ENCODE measurements around the gene CNTN1. TPM values are rescaled to one million over a fixed set of nuclear protein-coding genes. Genes with fewer than 3 reads are reported as not detected.

CNTN1 gene
- 101 and 104 TPM in 2 replicates for polyA plus RNA-seq
- 223 and 232 TPM in 2 replicates for polyA minus RNA-seq

DNA sequence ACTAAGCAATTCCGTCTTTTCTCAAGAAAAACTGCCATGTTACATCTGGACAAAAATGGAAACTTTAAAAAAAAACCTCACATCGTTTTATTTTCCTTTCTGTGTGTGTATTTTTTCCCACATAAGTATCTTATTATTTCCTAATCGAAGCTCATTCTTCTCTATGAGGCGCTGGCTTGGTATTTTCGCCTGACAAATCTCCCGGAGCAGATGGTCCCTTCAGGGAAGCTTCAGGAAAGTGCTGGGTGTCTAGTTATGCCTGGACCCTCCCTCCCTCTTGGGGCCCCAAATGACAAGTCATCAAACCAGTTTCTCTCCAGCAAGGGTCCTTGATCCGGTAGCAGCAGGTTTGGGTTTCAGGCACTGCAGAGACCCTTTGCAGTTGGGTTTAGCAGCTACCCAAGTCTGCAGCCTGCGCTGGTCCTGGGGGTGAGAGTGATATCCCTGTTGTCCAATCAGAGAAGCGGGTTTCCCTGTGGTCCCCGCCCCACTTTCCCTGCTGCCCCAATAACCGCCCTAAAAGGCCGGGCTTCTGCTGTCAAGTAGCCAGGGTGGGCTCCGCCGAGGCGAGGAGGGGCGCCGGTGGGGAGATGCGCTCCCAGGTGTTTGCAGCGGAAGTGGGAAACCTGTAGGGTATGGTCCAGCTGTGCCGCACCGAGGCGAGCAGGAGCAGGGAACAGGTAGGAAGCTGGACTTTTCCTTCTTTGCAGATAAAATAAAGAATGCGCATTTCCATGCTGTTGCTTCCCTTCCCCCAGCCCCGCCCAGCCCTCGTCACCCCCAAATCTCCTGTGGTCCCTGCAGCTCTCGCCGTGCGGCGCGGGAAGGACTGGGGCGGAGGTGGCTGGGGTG, at the start of gene CNTN1:
CNTN1 (plus strand) TSS at position 527 of the 852 bp plus-strand sequence.
- peak within 1 kb of the TSS; percentile 77 for H3K4me2 ChIP-seq (ENCODE audit: low read length)

DNA sequence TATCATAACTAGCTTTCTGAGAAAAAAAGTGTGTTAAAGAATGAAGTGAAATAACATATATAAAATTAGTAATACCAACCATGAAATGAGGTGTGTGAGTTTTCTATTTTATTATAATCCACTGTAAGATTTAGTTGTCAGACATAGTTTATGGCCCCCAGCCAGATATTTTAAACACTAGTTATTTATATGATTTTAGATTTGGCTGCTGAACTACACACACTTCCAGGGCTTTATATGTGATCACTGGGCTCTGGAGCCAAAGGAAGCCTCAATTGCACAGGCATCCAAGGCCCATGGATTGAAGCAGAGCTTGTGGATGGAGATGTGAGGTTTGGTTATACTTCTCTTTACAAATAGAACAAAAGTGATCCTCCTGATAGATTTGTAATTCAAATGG, 48.7 kb upstream of the CNTN1 start:
- Histone ChIP-seq H3F3A (ENCODE audit: insufficient read depth, low read length, poor library complexity, severe bottlenecking) (no peaks in the 10 kb centered on the region), H3K9ac (ENCODE audit: low read length) (no peak overlapping the region), H3K36me3 (ENCODE audit: insufficient read depth, low read length) (no peaks in the 10 kb centered on the region), H2AFZ (ENCODE audit: low read depth, low read length) (no peak overlapping the region), H3K27me3 (ENCODE audit: insufficient read depth, low read depth, low read length) (no peaks in the 10 kb centered on the region), H3K79me2 (replicated peaks; ENCODE audit: insufficient read depth, low read length) (no peaks in the 10 kb centered on the region), H3K9me2 (ENCODE audit: insufficient read depth, low read length) (no peaks in the 10 kb centered on the region), H3K4me2 (ENCODE audit: low read length) (no peak overlapping the region), H3K27ac (ENCODE audit: low read length) (no peak overlapping the region), H3K9me3 (ENCODE audit: low read length) (no peaks in the 10 kb centered on the region), H3K4me3 (ENCODE audit: low read length) (no peak overlapping the region), H4K20me1 (ENCODE audit: insufficient read depth) (no peaks in the 10 kb centered on the region)
- TF ChIP-seq EP300 (conservative IDR thresholded peaks at IDR 0.05; ENCODE audit: poor library complexity, severe bottlenecking): no peak
- TF ChIP-seq, protein P1, sequence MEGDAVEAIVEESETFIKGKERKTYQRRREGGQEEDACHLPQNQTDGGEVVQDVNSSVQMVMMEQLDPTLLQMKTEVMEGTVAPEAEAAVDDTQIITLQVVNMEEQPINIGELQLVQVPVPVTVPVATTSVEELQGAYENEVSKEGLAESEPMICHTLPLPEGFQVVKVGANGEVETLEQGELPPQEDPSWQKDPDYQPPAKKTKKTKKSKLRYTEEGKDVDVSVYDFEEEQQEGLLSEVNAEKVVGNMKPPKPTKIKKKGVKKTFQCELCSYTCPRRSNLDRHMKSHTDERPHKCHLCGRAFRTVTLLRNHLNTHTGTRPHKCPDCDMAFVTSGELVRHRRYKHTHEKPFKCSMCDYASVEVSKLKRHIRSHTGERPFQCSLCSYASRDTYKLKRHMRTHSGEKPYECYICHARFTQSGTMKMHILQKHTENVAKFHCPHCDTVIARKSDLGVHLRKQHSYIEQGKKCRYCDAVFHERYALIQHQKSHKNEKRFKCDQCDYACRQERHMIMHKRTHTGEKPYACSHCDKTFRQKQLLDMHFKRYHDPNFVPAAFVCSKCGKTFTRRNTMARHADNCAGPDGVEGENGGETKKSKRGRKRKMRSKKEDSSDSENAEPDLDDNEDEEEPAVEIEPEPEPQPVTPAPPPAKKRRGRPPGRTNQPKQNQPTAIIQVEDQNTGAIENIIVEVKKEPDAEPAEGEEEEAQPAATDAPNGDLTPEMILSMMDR (IDR thresholded peaks at IDR 0.05; ENCODE audit: poor library complexity, severe bottlenecking): no peak
- TF ChIP-seq RAD21 (conservative IDR thresholded peaks at IDR 0.05): no peak
- TF ChIP-seq MXI1 (conservative IDR thresholded peaks at IDR 0.05; ENCODE audit: poor library complexity, severe bottlenecking): no peak
- TF ChIP-seq, protein P2, sequence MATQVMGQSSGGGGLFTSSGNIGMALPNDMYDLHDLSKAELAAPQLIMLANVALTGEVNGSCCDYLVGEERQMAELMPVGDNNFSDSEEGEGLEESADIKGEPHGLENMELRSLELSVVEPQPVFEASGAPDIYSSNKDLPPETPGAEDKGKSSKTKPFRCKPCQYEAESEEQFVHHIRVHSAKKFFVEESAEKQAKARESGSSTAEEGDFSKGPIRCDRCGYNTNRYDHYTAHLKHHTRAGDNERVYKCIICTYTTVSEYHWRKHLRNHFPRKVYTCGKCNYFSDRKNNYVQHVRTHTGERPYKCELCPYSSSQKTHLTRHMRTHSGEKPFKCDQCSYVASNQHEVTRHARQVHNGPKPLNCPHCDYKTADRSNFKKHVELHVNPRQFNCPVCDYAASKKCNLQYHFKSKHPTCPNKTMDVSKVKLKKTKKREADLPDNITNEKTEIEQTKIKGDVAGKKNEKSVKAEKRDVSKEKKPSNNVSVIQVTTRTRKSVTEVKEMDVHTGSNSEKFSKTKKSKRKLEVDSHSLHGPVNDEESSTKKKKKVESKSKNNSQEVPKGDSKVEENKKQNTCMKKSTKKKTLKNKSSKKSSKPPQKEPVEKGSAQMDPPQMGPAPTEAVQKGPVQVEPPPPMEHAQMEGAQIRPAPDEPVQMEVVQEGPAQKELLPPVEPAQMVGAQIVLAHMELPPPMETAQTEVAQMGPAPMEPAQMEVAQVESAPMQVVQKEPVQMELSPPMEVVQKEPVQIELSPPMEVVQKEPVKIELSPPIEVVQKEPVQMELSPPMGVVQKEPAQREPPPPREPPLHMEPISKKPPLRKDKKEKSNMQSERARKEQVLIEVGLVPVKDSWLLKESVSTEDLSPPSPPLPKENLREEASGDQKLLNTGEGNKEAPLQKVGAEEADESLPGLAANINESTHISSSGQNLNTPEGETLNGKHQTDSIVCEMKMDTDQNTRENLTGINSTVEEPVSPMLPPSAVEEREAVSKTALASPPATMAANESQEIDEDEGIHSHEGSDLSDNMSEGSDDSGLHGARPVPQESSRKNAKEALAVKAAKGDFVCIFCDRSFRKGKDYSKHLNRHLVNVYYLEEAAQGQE (IDR thresholded peaks at IDR 0.05; ENCODE audit: borderline replicate concordance): no peak
- no peak for TF ChIP-seq EZH2 (IDR thresholded peaks at IDR 0.05; ENCODE audit: borderline replicate concordance, insufficient read depth, low read length, poor library complexity, severe bottlenecking)
- TF ChIP-seq TAF1 (IDR thresholded peaks at IDR 0.05; ENCODE audit: low read depth): no peak
- no peak for TF ChIP-seq POLR2AphosphoS5 (IDR thresholded peaks at IDR 0.05)

More for the DNA sequence above, at the start of gene CNTN1:
- peak; percentile 63 for TF ChIP-seq POLR2AphosphoS5 (IDR thresholded peaks at IDR 0.05)
- TF ChIP-seq, protein P1 (IDR thresholded peaks at IDR 0.05; ENCODE audit: poor library complexity, severe bottlenecking): peak; percentile 9
- TF ChIP-seq, protein P2 (IDR thresholded peaks at IDR 0.05; ENCODE audit: borderline replicate concordance): peak; percentile 25
- TF ChIP-seq SMC3 (conservative IDR thresholded peaks at IDR 0.05; ENCODE audit: poor library complexity): peak; percentile 6
- peak; percentile 33 for TF ChIP-seq RAD21 (conservative IDR thresholded peaks at IDR 0.05)
- no peak for TF ChIP-seq TAF1 (IDR thresholded peaks at IDR 0.05; ENCODE audit: low read depth)
- TF ChIP-seq MXI1 (conservative IDR thresholded peaks at IDR 0.05; ENCODE audit: poor library complexity, severe bottlenecking): peak; percentile 43
- no peak for TF ChIP-seq EP300 (conservative IDR thresholded peaks at IDR 0.05; ENCODE audit: poor library complexity, severe bottlenecking)
- TF ChIP-seq EZH2 (IDR thresholded peaks at IDR 0.05; ENCODE audit: borderline replicate concordance, insufficient read depth, low read length, poor library complexity, severe bottlenecking): no peak
- peak within 1 kb of the TSS; percentile 71 for H3K9ac ChIP-seq (ENCODE audit: low read length)
- H4K20me1 ChIP-seq (ENCODE audit: insufficient read depth): no peaks in the 10 kb centered on the region
- H3K36me3 ChIP-seq (ENCODE audit: insufficient read depth, low read length): no peaks in the 10 kb centered on the region
- peak within 1 kb of the TSS; percentile 88 for H3K4me3 ChIP-seq (ENCODE audit: low read length)
- H3F3A ChIP-seq (ENCODE audit: insufficient read depth, low read length, poor library complexity, severe bottlenecking): no peaks in the 10 kb centered on the region
- H3K9me2 ChIP-seq (ENCODE audit: insufficient read depth, low read length): no peaks in the 10 kb centered on the region
- H3K27me3 ChIP-seq (ENCODE audit: insufficient read depth, low read depth, low read length): no peaks in the 10 kb centered on the region
- H3K79me2 ChIP-seq (replicated peaks; ENCODE audit: insufficient read depth, low read length): no peaks in the 10 kb centered on the region
- H2AFZ ChIP-seq (ENCODE audit: low read depth, low read length): peak within 1 kb of the TSS; percentile 87
- H3K9me3 ChIP-seq (ENCODE audit: low read length): no peaks in the 10 kb centered on the region
- peak within 1 kb of the TSS; percentile 65 for H3K27ac ChIP-seq (ENCODE audit: low read length)

All from neural cell (in vitro differentiated cells).